ENCODE results near the gene CRTAC1. TPM values are rescaled to one million over a fixed set of nuclear protein-coding genes. Genes with fewer than 3 reads are reported as not detected.
A peak's percentile ranks its signal among the peaks of the same experiment; 100 is the strongest.
"Not testable (repeated sequence)": the region's sequence is repeated elsewhere in the genome, so short reads cannot be mapped to it uniquely, and the experiment has no call there.

CRTAC1 gene
- total RNA-seq, 1 donor from 2014 or later, result 2.0 TPM

- no peak for DNase-seq (ENCODE audit: low read depth in 2 of 2)
Measured at GRCh38 chr10:97843281-97843671, 187.1 kb downstream of the CRTAC1 start.

GRCh38 chr10:97842656-97843280 is 187.7 kb downstream of the CRTAC1 start:
- DNase-seq (ENCODE audit: low read depth in 2 of 2), result peak in 1 of 2 donors; percentile 41

- not testable (repeated sequence) for DNase-seq (ENCODE audit: low read depth in 2 of 2)
Measured at GRCh38 chr10:97842114-97842513, 188.3 kb downstream of the CRTAC1 start.

- DNase-seq (ENCODE audit: low read depth in 2 of 2), result not testable (repeated sequence)
Measured at GRCh38 chr10:97841166-97841565, 189.3 kb downstream of the CRTAC1 start.

GRCh38 chr10:97838091-97838490 is 192.3 kb downstream of the CRTAC1 start:
- no peak for DNase-seq (ENCODE audit: low read depth in 2 of 2)

GRCh38 chr10:97836446-97836845 is 194.0 kb downstream of the CRTAC1 start:
- DNase-seq (ENCODE audit: low read depth in 2 of 2), result no peak

GRCh38 chr10:97831259-97831658 is 199.2 kb downstream of the CRTAC1 start:
- DNase-seq (ENCODE audit: low read depth in 2 of 2), result no peak

GRCh38 chr10:97830064-97830463 is 200.4 kb downstream of the CRTAC1 start:
- DNase-seq (ENCODE audit: low read depth in 2 of 2), result no peak

- no peak for DNase-seq (ENCODE audit: low read depth in 2 of 2)
Measured at GRCh38 chr10:97828721-97829120, 201.7 kb downstream of the CRTAC1 start.

- no peak for DNase-seq (ENCODE audit: low read depth in 2 of 2)
Measured at GRCh38 chr10:97827702-97828291, 202.6 kb downstream of the CRTAC1 start.

- DNase-seq (ENCODE audit: low read depth in 2 of 2), result no peak
Measured at GRCh38 chr10:97826892-97827291, 203.5 kb downstream of the CRTAC1 start.

GRCh38 chr10:97825020-97825760 is 205.2 kb downstream of the CRTAC1 start:
- DNase-seq (ENCODE audit: low read depth in 2 of 2), result no peak

- DNase-seq (ENCODE audit: low read depth in 2 of 2), result no peak
Measured at GRCh38 chr10:97823734-97824133, 206.7 kb downstream of the CRTAC1 start.

GRCh38 chr10:97822261-97822687 is 208.1 kb downstream of the CRTAC1 start:
- peak in 1 of 2 donors; percentile 4 for DNase-seq (ENCODE audit: low read depth in 2 of 2)

- no peak for DNase-seq (ENCODE audit: low read depth in 2 of 2)
Measured at GRCh38 chr10:97821308-97822038, 208.9 kb downstream of the CRTAC1 start.

GRCh38 chr10:97820096-97820704 is 210.2 kb downstream of the CRTAC1 start:
- no peak for DNase-seq (ENCODE audit: low read depth in 2 of 2)

GRCh38 chr10:97818572-97818971 is 211.8 kb downstream of the CRTAC1 start:
- DNase-seq (ENCODE audit: low read depth in 2 of 2), result no peak

- no peak for DNase-seq (ENCODE audit: low read depth in 2 of 2)
Measured at GRCh38 chr10:97816609-97817008, 213.8 kb downstream of the CRTAC1 start.
